Astrocyte of the spinal cord (primary cell): Measurements from ENCODE around the gene RPAP2.
A peak's percentile ranks its signal among the peaks of the same experiment; 100 is the strongest.
"Not testable (repeated sequence)": the region's sequence is repeated elsewhere in the genome, so short reads cannot be mapped to it uniquely, and the experiment has no call there.

Experiments used
- DNase-seq: peaks from one replicate; pipeline ENCODE4 v3.0.0; 2011; ENCODE audit warnings: low read depth, low spot score
- H3K4me3 ChIP-seq: 2 replicates; pipeline ENCODE4 v1.5.1; 2011; ENCODE audit warnings: low read depth, mild to moderate bottlenecking, low read length, moderate library complexity
- CTCF ChIP-seq: IDR thresholded peaks from 2 replicates; pipeline ENCODE4 v1.5.1; 2012; ENCODE audit warnings: low read depth, mild to moderate bottlenecking, low read length, inconsistent platforms
- in situ Hi-C: cut with HindIII; loops from 2 replicates; pipeline ENCODE4 v1.10.0; 2017; ENCODE audit warnings: low sequenced_read_pairs

Gene RPAP2

GRCh38 chr1:92277105-92277723, 21.6 kb upstream of the RPAP2 start:
- TF ChIP-seq CTCF: no peak
- peak; percentile 52 for DNase-seq
- no peak overlapping the region for H3K4me3 ChIP-seq
- in situ Hi-C loops: no loop called here

- DNase-seq, H3K4me3 ChIP-seq, in situ Hi-C loops: not testable (repeated sequence)
Observed at GRCh38 chr1:92279781-92280180, 19.1 kb upstream of the RPAP2 start.

GRCh38 chr1:92281411-92281810, 17.4 kb upstream of the RPAP2 start:
- H3K4me3 ChIP-seq, DNase-seq, in situ Hi-C loops: not testable (repeated sequence)

GRCh38 chr1:92291372-92291999, 7.4 kb upstream of the RPAP2 start:
- in situ Hi-C loops: no loop called here
- no peak overlapping the region for H3K4me3 ChIP-seq
- TF ChIP-seq CTCF: peak; percentile 78
- DNase-seq: peak; percentile 74

GRCh38 chr1:92298213-92298572, 666 bp upstream of the RPAP2 start:
- no peak for DNase-seq
- TF ChIP-seq CTCF: no peak
- peak overlapping the region; percentile 90 for H3K4me3 ChIP-seq
- in situ Hi-C loops: no loop called here

GRCh38 chr1:92299477-92300150, 755 bp downstream of the RPAP2 start:
- in situ Hi-C loops: no loop called here
- H3K4me3 ChIP-seq: peak overlapping the region; percentile 90
- TF ChIP-seq CTCF: no peak
- peak; percentile 16 for DNase-seq

DNA sequence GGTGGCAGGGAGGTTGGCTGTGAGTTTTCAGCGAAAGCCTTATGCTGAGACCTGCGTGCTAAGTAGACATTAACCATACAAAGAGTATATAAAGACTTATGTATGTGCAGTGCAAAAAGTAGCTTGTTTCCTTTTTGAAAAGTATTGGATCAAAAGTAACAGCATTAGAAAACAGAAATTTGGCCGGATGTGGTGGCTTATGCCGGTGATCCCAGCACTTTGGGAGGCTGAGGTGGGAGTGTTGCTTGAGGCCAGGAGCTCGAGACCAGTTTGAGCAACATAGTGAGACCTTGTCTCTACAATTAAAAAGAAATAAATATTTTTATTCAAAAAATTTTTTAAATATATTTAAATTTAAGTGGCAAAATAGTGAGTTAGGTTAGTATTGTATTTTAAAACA, 2.2 kb downstream of the RPAP2 start:
- in situ Hi-C loops: no loop called here
- H3K4me3 ChIP-seq: no peak overlapping the region
- DNase-seq: no peak
- no peak for TF ChIP-seq CTCF
